ENCODE results near the gene GRIA1.
"Not testable (repeated sequence)": the region's sequence is repeated elsewhere in the genome, so short reads cannot be mapped to it uniquely, and the experiment has no call there.

GRIA1 gene

DNA sequence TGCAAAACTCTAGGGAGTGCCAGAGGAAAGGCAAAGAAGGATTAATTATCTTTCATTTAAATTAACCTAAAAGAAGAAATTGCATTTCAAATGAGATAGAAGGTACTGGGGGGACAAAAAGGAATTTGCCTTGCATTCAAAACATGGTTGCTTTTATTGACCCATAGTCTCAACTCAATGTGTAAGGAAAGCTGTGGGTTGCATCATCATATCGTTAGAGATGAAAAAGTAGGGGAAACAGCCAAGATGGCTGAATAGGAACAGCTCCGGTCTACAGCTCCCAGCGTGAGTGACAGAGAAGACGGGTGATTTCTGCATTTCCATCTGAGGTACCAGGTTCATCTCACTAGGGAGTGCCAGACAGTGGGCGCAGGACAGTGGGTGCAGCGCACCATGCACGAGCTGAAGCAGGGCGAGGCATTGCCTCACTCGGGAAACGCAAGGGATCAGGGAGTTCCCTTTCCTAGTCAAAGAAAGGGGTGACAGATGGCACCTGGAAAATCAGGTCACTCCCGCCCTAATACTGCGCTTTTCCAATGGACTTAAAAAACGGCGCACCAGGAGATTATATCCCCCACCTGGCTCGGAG, 232.6 kb downstream of the GRIA1 start:
- DNase-seq (ENCODE audit: low spot score): not testable (repeated sequence)

DNA sequence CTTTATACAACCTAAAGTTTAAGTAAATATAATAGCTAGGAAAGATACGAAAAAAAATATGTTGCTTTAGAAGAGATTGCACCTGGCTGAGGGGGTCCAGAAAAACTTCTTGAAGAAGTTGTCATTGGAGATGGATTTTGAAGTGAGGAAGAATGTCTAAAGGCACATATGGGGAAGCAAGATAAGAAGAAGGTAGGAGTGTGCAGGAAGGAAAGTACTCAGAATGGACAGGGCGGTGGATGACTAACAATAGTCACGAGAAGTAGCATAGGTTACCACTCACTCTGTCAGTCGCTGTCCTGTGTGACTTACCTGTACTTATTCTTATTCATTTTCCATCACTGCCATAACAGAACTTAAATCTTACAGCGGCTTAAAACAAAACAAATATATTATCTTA, 251.6 kb downstream of the GRIA1 start:
- DNase-seq (ENCODE audit: low spot score): no peak

DNA sequence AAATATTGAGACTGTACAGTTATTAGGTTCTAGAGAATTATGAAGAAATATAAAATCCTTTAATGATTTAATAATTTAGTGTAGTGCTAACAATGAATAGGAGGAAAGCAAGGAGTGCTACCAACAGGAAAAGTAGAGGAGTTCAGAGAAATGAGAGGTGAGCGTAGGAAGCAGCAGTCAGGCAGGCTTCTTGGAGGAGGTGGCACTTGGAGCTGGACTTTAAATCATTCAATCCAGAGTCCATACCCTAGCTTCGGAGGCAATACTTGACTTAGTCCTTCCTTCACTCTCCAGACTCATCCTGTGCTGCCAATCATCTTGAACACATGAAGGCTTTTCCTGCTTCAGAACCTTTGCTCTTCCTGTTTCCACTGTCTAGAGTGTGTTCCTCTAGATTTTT, 254.3 kb downstream of the GRIA1 start:
- DNase-seq (ENCODE audit: low spot score): no peak

DNA sequence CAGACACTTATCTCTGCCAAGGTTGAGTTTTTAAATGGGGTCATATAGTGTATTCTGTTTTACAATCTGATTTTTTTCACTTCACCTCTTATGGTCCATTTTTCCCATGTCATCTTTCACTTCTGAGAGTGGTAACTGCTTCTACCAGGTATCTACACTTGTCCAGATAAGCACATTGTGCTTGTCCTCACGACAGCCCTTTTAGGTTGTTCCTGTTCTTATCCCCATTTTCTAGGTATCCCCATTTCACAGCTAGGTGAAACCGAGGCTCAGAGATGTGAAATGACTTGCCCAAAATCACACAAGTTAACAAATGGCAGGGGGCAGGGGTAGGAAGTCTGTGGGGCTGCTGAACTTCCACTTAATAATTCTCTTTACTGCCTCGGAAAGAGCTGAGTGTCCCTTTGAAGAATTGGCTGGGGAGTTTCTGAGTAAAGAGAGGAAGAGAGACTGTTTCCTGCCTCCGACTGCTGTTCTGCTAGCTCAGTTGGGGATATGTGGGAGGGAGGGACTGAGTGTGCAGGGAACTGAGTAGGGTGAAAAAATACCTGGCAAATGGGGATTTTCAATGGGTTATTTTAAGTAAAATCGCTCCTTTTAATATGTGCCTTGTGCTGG, 255.4 kb downstream of the GRIA1 start:
- no peak for DNase-seq (ENCODE audit: low spot score)

GRCh38 chr5:153746440-153746839, 256.0 kb downstream of the GRIA1 start:
- DNase-seq (ENCODE audit: low spot score): no peak

GRCh38 chr5:153748823-153749222, 258.4 kb downstream of the GRIA1 start:
- DNase-seq (ENCODE audit: low spot score): no peak

DNA sequence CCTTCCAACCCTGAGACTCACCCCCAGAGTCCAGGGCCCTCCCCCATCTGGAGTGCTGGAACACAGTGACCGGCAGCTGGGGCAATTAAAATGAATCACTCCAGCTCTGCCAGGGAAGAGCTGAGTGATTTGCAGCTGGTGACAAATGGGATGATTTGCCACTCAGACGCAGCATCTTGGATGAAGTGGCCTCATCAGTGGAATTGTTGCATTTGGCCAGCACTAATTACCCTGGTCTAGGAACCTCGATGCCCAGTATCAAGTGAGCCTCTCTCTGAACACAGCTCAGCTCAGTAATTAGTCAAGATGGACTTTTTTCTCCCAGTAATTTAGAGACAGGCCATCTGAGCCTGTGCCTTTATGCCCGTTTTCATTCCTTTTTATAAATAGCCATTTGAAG, 259.5 kb downstream of the GRIA1 start:
- no peak for DNase-seq (ENCODE audit: low spot score)

DNA sequence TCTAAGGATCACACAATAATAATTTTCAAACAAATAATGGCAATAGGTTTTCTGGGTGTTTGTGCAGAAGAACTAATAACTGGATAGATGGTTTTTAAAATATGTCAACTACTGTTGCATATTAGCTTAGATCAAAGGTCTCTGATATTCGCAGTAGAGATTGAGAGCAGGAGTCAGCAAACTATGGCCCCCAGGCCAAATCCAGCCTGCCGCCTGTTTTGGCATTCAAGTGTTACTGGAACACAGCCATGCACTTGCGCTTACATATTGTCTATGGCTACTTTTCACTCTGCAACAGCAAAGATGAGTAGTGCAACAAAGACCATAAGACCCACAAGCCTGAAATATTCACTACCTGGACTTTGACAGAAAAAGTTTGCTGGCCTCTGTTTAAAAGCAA, 260.8 kb downstream of the GRIA1 start:
- no peak for DNase-seq (ENCODE audit: low spot score)

- DNase-seq (ENCODE audit: low spot score): no peak
Measured at GRCh38 chr5:153752890-153753289, 262.4 kb downstream of the GRIA1 start.

GRCh38 chr5:153753645-153754432, 263.4 kb downstream of the GRIA1 start:
- DNase-seq (ENCODE audit: low spot score): no peak

GRCh38 chr5:153755913-153756500, 265.5 kb downstream of the GRIA1 start:
- no peak for DNase-seq (ENCODE audit: low spot score)

GRCh38 chr5:153756540-153756939, 266.1 kb downstream of the GRIA1 start:
- no peak for DNase-seq (ENCODE audit: low spot score)

GRCh38 chr5:153765987-153766386, 275.5 kb downstream of the GRIA1 start:
- no peak for DNase-seq (ENCODE audit: low spot score)

DNA sequence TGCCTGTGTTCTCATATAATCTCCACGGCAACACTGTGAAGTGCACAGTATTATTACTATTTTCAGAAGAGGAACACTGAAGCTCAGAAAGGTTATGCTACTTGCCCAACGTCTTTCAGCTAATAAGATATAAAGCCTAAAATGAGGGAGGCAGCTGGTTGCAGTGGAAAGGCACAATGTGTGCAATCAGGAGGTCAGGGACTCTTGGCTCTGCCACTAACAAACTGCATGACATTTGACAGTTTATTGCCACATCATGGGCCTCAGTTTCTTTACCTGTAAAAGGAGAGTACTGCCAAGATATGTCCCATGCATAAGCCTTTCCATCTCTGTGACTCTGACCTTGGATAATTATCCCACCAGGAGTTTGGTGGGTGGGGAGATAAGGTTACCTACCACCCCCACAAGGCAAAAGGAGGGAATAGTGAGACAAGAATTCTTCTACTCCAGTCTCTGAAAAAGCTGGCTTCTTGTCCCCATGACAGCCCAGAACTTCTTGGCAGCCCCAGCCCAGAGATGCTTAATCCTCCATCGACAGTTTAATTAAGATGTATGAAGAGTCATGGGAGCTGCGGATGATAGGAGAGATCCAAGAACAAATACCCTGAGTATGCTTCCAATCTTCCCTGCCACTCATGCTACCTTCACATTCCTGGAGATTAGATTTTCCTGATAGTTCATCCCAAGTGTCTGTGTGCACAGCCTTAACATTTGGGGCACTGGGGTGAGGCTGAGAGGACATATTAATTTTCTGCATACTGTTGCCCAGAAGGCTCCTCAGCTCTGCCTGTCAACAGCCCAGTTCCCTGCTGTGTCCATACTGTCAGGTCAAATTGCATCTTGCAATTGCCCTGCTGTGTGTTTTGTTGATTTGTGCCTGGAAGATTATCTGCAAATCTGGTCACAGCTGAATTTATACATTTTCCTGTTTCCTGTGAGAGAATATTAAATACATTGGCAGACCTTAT, 277.0 kb downstream of the GRIA1 start:
- no peak for DNase-seq (ENCODE audit: low spot score)

DNA sequence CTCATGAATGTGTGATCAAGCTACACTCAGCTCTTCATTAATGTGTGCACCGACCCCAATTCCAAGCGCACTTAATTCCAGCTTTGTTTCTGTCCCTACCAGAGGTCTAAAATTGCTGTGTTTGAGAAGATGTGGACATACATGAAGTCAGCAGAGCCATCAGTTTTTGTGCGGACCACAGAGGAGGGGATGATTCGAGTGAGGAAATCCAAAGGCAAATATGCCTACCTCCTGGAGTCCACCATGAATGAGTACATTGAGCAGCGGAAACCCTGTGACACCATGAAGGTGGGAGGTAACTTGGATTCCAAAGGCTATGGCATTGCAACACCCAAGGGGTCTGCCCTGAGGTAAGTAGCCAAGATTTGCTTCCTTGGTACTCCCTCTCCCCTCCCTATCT, 279.6 kb downstream of the GRIA1 start:
- DNase-seq (ENCODE audit: low spot score): no peak

DNA sequence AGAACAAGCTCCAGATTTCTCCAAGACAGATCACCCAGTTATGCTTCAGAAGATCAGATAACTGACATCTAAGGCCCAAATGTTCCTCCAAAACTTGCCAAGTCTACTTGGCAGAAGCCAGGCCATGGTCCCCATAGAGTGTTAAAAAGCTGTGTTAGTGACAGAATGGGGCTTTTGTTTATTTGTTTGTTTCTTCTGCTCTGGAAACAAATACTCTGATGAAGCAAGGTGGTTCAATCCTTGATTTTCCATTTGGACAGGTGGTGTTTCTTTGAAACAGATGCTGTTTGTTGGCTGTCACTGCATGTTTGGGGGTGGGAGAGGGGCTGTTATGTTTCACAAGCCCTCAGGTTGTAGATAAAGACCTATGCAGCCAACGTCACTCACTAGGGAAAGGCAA, 284.2 kb downstream of the GRIA1 start:
- DNase-seq (ENCODE audit: low spot score): no peak

- no peak for DNase-seq (ENCODE audit: low spot score)
Measured at GRCh38 chr5:153775923-153776322, 285.5 kb downstream of the GRIA1 start.

DNA sequence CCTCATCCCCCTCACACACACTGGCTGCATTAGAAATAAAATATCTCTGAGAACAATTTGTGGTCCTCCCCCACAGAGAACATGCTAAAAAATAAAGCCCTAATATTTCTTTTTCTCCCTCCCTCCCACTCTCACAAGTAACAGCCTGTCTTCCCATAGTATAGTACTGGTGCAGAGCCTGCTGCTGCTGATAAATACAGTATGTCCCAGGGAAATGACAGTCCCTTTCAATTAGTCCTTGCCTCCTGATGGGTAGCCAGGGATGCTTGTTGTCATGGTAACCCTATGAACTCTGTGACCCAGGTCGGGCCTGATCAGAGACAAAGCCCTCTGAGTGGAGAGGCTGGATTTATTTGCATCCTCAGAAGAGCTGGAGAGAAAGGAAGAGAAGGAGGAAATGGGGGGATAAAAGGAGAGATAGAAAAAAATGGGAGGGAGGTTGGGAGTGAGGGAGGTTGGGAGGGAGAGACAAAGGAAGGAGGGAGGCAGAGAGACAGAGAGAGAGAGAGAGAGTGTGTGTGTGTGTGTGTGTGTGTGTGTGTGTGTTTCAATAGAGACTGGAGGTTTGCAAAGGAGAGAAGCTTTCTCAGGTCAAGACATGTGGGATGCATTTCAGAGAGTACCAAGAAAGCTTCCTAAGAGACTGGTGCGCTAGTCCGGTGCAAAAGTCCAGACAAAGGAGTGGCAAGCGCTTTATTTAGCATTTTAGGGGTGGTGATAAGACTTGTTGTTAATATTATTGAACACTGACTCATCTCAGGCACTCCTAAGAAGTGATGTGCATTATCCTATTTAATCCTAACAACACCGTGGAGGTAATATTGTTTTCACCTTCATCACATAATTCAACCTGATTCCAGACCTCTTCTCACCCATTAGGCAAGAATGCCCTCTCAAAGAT, 287.5 kb downstream of the GRIA1 start:
- no peak for DNase-seq (ENCODE audit: low spot score)

- DNase-seq (ENCODE audit: low spot score): no peak
Measured at GRCh38 chr5:153779836-153780235, 289.4 kb downstream of the GRIA1 start.

DNA sequence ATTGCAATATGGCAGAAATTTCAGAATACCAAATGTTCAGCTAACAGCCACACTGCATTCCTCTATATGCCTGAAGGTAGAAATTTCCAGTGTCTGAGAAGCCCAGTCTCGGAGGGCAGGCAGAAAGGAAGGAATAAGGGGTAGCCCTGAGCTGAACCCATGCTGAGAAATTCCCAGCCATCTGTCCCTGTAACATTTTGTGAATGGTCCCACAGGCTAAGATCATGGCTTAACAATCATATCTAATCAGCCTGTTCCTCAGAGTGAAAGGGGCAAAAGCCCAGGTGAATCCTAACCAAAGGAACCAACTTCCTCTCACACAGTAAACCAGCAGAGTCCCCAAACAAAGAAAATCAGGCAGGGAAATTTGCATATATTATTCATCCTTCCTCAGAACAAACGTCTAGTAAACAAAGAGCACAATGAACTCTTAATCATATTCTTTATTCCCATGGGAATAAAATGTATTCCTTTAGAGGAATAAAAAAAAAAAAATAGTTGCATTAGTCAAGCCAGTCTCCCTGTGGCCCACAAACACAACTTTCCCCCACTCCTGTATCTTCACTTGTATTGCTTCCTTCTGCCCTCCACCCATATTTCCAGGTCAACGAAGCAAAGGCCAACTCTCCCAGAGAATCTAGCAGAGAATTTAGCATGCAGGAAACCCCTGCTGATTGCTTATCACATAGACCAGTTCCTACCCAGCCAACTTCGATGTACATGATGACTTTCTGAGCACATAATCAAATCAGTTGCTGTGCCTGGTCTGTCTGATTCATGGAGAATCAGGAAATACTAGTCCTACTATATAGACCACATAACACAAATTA, 290.6 kb downstream of the GRIA1 start:
- no peak for DNase-seq (ENCODE audit: low spot score)
